ENCODE results near the gene PERP.
"Not testable (repeated sequence)": the region's sequence is repeated elsewhere in the genome, so short reads cannot be mapped to it uniquely, and the experiment has no call there.

PERP gene

DNA sequence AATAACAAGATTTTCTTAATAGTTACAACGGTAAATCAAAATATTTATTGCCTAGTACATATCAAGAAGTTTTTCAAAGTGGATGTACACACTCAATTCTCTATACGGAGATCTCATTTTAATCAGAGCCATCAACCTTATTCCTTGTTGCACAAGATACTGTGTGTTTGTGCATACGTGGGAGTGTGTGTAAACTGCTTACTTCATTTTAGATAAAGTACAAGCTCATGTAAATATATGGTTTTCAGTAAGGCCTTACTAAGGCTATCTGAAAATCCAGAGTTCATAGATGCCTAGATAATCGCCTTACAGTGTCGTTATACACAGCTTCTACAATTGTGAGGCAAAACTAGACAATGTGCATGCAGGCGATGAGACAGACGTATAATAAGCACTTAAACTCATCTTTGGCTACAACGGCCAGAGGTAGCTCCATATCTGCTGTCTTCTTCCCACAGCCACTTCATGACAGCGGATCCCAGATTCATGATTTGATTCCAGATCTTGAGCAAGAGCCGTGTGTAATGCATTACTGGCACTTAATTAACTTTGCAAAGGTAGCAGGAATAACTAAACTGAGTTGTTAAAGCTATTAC, 2.5 kb downstream of the PERP start:
- DNase-seq, result no peak

DNA sequence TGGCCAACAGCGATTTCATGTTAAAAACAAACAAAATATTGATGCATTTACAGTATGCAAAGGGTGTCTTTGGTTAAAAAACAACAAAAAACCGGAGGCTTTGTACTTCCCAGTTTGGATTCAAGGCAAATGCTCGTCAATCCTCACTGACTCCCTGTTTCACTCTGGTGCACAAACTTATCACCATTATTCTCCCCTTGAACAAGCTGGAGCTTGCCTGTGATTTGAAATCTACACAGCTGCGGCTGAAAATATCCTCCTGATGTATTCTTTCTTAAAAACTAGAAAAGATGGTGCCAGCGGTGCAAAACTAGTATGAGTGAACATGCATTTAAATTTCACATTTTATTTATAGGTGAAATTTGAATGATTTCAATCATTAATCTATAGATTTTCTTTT, 3.3 kb downstream of the PERP start:
- no peak for DNase-seq

DNA sequence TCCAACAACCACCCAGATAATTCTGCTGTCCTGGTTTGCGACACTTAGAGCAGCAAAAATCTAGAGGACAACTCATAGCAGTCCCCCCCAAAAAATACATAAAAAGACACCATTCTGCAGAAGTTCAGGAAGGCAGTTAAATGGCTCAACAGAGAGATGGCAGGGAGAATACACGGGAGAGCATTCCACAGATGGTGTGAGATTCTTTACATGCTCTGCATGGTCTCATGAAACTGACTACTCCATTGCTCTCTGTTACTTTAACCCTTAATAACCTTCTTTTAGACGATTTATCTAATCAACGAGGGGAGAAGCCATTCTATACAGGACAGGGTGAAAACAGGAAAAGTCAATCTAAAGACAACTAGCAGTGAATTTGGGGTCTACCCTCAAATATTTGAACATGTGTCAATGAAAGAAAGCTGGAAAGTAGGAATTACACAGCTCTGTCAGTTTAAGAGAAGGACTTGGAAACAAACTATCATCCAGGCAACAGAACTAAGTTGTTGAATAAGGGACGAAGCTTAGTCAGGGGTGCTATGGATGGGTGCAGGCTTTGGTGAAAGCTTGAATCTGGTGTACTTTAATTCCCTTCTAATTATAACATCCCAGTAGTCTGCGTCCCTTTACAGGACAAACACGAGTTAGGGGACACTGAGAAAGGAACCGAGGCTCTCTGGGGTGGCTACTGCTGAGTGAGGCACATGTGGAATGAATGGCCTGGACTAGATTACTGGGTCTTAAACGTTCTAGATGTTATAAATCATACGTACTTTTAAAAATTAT, 5.1 kb downstream of the PERP start:
- no peak for DNase-seq

DNA sequence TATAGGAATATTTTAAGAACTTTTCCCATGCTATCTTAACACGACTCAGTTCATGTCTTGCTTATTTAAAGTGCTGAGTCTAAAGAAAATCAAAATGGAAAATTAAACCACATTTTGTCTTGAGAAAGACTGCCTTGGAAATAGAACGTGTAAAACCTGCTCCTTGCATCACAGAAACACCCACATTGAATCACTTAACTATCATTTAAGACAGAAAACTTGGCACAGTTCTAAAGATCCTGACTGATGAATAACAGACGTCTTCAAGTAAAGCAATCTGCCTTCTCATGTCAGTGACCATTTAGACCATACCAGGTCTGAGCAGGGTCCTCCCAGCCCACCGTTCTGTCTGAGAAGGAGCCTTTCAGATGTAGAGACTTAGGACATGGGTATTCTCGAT, 7.4 kb downstream of the PERP start:
- DNase-seq, result no peak

DNA sequence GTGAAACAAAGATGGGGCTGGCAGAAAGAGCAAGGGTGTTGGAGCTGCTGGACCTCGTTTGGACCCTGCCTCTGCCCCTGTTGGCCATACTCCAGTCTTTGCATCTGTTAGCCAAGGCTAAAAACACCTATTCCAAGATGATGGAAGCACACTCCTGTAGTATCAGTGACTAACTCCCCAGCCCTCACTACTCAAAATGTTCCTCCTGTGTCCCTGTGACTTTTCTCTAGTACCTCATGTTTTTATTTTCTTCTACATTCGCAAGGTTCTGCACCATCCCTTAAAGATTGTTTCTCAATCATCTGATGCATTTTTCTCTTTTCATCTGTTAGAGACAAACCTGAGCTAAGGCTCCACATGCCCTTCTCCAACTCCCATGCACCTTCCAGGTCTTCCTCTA, 8.9 kb downstream of the PERP start:
- DNase-seq, result no peak

DNA sequence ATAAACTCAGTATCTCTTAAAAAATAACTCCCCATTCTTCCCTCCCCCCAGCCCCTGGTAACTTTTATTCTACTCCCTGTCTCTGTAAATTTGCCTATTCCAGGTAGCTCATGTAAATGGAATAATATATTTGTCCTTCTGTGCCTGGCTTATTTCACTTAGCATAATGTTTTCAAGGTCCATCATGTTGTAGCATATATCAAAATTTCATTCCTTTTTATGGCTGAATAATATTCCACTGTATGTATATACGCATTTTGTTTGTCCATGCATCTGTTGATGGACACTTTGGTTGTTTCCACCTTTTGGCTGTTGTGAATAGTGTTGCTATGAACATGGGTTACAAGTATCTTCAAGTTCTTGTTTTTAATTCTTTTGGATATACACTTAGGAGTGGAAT, 13.0 kb downstream of the PERP start:
- no peak for DNase-seq

DNA sequence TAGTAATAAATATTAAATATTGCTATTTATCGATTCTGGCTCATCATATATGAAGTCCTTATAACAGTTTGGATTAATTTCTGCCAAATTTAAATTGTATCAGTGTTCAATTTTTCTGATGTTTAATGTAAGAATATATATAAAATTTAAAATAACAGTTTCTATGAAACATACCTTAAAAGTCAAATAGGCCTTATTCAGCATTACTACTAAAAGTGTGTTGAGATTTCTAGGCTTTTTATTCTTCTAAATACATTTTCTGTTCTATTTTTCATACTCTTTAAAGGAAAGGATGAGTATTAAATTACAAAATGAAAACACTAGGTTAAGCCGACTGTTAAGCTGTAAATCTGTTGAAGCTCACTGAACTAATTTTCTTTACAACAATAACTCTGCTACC, 13.6 kb downstream of the PERP start:
- DNase-seq, result no peak

DNA sequence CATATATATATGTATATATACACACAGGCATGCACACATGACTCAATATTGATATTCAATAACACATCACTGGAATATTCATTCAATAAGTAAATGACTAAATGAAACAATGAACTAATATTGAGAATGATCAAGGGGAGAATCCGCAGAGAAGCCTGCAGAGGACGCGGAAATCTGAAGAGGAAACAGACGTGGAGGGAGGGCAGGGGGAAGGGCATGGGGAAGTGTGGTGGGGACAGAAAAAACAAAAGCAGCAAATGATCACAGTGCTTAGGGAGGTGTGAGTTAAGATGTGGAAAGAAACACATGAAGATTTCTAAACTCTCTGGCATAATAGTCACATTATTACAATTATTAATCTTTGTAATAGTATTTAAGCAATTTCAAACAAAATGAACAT, 14.5 kb downstream of the PERP start:
- no peak for DNase-seq

DNA sequence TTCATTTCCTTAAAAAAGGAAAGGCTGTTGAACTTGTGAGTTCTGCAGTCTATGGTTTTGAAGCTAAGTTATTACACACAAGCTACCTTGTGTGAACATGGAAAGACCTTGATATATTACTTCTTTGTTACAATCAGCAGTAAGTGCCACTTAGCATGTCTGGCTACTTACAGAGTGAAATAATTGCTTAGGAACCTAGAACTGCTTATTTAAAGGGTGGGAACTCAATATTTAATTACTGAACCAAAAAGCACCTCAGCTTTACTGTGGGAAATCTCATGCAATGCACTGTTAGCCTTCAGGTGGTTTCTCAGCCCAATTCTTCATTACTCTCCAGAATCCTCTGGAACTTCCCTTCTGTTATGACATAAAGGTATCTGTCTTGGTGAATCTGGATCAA, 17.9 kb downstream of the PERP start:
- DNase-seq, result no peak

DNA sequence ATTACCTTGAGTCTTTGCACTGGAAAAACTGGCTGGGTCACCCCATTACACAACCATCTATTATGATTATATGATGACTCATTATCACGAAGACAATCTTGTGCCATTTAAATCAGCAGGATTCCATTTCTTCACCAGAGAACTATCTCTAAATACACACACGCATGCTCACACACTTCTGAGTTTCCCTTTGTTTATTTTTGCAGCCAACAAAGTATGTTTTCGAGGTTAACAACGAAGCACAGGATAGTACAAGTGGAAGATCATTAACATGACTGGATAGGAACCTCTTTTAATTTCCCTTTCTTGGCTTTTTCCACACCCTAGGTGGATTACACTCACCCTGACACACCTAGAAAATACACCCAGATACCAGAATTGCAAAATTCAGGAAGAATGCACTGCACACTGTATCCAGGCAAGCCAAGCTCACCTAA, 18.9 kb downstream of the PERP start:
- no peak for DNase-seq

DNA sequence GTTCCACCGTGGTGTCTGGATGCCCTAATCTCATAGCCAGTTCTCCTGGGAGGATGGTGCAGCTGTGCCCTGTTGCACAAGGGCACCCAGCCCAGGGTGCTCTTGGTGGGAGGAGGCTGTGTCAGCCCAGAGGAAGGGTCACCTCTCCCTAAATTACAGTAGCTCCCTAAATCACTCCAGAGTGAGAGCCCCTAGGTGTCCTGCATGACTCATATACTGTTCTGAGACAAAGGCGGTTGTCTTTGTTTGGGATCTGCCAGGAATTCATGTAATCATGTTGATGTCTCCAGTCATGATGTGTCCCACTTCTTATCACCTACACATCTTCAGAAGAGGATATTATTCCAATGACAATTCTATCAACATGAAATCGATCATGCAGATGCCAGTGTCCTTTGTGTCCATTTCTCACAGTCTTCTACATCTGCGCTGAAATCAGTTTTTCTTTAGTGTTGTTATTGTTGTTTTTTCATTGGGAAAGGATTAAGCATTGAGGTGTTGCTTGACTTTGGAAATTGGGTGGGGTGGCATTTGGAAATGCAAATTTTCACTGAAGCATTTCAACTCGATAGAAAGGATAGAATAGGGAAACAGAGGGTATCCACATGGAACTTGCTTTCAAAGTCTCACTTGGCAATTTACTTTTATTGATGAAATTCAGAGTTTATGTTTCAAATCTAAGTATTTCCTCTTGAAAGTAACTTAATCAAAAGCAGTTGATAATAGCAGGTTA, 19.5 kb downstream of the PERP start:
- no peak for DNase-seq

DNA sequence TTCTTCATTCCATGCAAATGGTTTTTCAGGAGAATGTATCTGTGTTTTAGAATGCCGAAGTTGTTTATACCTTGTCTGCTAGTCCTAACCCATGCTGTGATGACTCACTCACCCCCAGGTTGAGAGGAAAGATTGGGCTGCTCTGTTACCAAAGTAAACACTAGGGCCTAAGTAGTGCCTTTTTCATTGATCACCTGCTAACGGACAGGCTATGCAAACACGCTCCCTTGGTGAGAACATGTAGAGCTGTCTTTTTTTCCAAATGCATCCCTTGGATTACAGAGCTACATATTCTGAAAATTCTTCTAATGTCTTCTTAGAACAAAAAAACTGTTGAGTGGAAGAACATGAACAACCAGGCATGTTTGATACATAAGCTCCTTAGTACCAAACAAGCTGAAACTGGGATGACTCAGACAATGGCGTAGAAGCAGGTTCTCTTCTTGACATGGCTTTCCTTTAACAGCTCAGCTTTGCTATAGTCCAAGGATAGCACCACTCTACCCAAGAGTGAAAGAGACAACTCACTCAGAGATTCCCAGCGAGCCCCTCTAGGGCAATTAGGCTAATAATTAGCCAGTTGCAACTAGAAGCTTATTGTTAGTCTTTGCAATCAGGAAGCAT, 20.5 kb downstream of the PERP start:
- no peak for DNase-seq

DNA sequence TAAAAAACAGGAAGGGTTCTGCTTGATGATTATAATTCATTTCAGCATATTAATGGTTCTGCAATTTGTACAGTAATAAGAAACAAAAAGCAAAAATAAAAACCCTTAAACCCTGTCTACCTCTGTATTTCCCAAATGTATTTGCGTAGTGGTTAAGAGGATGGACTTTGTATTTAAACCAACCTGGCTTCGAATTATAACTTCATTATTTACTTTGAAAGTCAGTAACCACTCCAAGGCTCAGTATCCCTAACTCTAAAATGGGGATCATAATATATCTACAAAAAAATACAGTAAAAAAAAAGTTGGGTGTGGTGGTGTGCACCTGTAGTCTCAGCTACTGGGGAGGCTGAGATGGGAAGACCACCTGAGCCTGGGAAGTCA, 21.4 kb downstream of the PERP start:
- no peak for DNase-seq

DNA sequence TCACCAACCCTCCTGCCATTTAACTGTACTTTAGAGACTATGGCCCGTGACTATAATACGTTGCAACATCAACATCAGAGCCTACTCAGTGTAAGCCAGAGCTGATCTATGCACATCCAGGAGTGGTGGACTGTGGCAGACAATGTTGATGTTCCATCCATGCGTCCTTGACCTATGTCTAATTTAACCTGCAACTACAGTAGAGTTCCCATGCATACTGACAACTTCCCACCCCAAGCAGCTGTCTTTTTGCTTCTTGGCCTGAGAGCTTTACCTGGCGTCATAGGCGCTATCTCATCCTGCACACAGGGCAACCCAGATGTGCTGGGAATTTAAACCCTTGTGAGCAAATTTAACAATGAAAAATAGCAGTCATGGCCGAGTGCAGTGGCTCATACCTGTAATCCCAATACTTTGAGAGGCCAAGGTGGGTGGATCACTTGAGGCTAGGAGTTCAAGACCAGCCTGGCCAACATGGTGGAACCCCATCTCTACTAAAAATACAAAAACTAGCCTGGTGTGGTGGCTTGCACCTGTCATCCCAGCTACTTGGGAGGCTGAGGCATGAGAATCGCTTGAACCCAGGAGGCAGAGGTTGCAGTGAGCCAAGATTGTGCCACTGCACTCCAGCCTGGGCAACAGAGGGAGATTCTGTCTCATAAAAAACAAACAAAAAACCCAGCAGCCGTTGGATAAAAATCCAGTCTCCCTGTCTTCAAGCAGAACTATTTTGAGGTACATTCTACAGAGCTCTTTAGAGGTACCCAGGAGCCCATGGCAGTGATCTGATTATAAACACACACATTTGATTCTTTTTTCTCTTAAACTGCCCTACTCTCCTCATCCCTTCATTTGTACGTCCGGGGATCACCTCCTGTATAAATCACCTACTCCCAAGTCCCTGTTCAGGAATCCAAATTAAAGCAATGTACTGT, 22.0 kb downstream of the PERP start:
- DNase-seq, result no peak

DNA sequence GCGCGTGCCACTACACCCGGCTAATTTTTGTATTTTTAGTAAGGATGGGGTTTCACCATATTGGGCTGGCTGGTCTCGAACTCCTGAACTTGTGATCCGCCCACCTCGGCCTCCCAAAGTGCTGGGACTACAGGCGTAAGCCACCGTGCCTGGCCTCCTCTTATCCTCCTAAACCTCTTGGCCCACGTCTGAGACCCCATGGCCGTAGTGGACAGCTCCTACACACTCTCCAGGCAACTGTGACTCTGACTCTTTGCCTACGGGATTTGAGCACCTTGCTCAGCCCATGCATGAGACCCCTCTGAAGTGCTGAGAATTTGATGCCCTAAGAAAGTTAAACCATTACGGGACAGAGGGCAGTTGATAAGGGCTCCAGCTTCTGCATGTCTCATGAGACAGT, 25.0 kb downstream of the PERP start:
- no peak for DNase-seq

DNA sequence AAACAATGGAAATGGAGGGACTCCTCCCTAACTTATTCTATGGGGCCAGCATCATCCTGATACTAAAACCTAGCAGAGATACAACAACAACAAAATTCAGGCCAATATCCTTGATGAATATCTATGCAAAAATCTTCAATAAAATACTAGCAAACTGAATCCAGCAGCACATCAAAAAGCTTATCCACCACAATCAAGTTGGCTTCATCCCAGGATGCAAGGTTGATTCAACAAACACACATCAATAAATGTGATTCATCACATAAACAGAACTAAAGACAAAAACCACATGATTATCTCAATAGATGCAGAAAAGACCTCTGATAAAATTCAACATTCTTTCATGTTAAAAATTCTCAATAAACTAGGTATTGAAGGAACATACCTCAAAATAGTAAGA, 27.7 kb downstream of the PERP start:
- DNase-seq, result not testable (repeated sequence)

DNA sequence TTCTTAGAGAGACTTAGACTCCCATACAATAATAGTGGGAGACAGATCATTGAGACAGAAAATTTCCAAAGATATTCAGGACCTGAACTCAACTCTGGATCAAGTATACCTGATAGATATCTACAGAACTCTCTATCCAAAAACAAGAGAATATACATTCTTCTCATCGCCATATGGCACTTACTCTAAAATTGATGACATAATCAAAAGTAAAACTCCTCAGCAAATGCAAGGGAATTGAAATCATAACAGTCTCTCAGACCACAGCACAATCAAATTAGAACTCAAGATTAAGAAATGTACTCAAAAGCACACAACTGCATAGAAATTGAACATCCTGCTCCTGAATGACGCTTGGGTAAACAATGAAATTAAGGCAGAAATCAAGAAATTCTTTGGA, 28.7 kb downstream of the PERP start:
- DNase-seq, result no peak

DNA sequence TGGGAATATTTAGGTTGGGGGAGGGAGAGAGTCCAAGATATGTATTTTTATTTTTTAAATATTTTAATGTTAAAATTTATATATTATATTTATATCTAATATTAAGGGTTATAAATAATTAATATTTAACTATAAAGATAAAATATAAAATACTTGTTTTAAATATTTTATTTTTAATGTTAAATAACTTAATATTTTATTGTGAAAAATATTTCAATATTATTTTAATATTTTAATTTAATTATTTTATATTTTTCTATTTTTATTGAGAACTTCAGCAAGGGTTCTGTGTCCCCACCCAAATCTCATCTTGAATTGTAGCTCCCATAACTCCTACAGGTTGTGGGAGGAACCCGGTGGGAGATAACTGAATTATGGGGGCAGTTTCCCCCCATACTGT, 34.0 kb downstream of the PERP start:
- no peak for DNase-seq

DNA sequence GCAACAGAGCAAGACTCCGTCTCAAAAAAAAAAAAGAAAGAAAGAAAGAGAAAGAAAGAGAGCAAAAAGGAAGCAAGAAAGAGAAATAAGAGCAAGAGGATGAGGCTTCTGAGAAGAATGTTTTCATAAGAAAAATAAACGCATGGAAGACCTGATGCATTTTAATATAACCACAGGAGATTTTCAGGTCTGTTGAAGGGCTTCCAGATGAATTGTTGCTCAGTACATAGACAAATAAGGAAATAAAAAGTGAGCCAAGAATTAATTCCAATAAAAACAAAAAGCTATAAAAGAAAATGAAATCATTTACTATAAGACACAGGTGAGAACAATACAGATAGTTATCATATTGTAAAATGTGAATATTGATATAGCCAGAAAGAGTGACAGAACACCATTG, 43.5 kb downstream of the PERP start:
- DNase-seq, result no peak

DNA sequence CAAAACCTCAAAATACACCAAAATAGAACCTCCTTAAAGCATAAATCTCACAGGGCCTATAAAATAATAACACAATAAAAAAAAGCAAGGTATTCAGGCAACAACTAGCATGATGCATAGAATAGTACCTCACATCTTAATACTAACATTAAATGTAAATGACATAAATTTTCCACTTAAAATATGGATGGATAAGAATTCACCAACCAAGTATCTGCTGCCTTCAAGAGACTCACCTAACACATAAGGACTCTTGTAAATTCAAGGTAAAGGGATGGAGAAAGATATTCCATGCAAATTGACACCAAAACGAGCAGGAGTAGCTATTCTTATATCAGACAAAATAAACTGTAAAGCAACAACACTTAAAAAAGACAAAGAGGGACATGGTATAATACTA, 52.2 kb downstream of the PERP start:
- DNase-seq, result no peak

DNA sequence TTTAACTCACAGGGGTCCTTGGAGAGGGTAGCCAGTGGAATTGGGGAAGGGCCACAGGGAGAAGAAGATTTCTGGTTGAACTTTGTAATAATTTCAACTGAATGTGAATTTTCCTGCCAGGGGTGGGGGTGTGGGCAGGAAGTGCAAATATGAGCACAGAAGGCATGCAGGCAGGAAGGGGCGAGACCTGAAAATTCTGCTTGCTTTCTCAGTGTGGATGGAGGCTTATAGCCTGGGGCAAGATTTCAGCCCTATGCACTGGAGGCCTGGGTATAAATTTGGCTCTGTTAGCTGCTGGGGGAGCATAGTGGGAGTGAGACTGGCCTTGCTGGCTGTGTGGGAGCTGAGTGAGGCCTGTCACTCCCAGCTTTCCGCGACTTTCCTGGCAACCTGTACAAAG, 54.4 kb downstream of the PERP start:
- no peak for DNase-seq

DNA sequence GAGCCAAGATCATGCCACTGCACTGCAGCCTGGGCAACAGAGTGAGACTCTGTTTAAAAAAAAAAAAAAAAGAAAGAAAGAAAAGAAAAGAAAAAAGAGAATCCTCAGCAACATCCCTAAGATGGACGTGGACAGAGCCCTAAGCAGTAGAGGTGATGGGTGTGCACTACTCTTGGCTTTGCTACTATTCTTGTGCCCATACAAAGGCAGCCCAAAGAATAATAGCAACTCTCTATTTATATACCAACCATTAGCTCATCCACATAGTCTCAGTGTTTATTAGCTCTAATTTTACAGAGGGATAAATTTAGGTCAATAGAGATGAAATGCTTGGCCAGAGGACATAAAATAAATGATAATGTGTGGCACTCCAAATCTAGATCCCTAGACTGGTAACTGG, 62.2 kb downstream of the PERP start:
- no peak for DNase-seq

DNA sequence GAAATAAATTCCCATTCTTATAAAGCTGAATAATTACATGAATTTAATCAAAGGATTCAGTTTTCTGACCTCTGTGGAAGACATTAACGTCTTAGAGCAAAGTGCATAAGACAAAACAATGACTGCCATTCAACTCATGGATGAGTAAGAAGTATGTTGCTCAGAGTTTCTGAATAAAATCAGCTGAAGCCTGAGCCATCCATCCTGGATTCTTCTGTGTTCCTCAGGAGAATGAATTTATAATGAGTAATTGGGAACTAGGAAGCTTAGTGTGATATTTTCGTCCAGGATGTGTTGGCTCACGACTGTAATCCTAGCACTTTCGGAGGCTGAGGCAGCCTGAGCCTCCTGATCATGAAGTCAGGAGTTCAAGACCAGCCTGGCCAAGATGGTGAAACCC, 62.8 kb downstream of the PERP start:
- DNase-seq, result no peak
